HEK293 (cell line): ENCODE results near the gene TPCN2.

ENCODE experiments used
- KLF9 ChIP-seq: fragments of 450-650 bp; formaldehyde crosslinking; IDR thresholded peaks from 2 replicates; pipeline ENCODE4 v1.5.1; 2016; ENCODE audit warnings: missing biosample characterization, missing genetic modification characterization, low read depth
- MYNN ChIP-seq: fragments of 450-650 bp; formaldehyde crosslinking; IDR thresholded peaks from 2 replicates; pipeline ENCODE4 v1.5.1; 2016; ENCODE audit warnings: missing biosample characterization, missing genetic modification characterization, borderline replicate concordance
- YY2 ChIP-seq: fragments of 450-650 bp; formaldehyde crosslinking; IDR thresholded peaks from 2 replicates; pipeline ENCODE4 v1.5.1; 2016; ENCODE audit warnings: missing biosample characterization, missing genetic modification characterization
- ZEB2 ChIP-seq: fragments of 450-650 bp; formaldehyde crosslinking; IDR thresholded peaks from 2 replicates; pipeline ENCODE4 v1.5.1; 2016; ENCODE audit warnings: missing biosample characterization, missing genetic modification characterization
- ZNF274 ChIP-seq, 2 experiments: fragments of 200-500 bp in 1 of 2; fragments of 450-650 bp in 1 of 2; sonication (Bioruptor generic) in 1 of 2; formaldehyde crosslinking in 1 of 2; IDR thresholded peaks; 2 replicates each; pipeline versions ENCODE4 v1.5.1 to v1.6.1; 2014 to 2016; ENCODE audit warnings: borderline replicate concordance in 1 of 2, inconsistent platforms in 1 of 2, low read length in 1 of 2, missing biosample characterization in 1 of 2, missing genetic modification characterization in 1 of 2
- ZNF311 ChIP-seq: fragments of 450-650 bp; formaldehyde crosslinking; IDR thresholded peaks from 2 replicates; pipeline ENCODE4 v1.5.1; 2017; ENCODE audit warnings: missing biosample characterization, missing genetic modification characterization, borderline replicate concordance
- ZNF473 ChIP-seq: fragments of 450-650 bp; formaldehyde crosslinking; IDR thresholded peaks from 2 replicates; pipeline ENCODE4 v1.5.1; 2017; ENCODE audit warnings: missing biosample characterization, missing genetic modification characterization
- ZNF561 ChIP-seq: fragments of 450-650 bp; IDR thresholded peaks from 2 replicates; pipeline ENCODE4 v1.5.1; 2018; ENCODE audit warnings: missing biosample characterization, missing genetic modification characterization, borderline replicate concordance
- TF ChIP-seq, protein P1 (sequence below): fragments of 450-650 bp; formaldehyde crosslinking; IDR thresholded peaks from 2 replicates; pipeline ENCODE4 v1.5.1; 2016; ENCODE audit warnings: missing biosample characterization, missing genetic modification characterization
- TF ChIP-seq, protein P2 (sequence below): fragments of 450-650 bp; formaldehyde crosslinking; IDR thresholded peaks from 2 replicates; pipeline ENCODE4 v1.5.1; 2017; ENCODE audit warnings: missing biosample characterization, missing genetic modification characterization
- TF ChIP-seq, protein P3 (sequence below): fragments of 450-650 bp; formaldehyde crosslinking; IDR thresholded peaks from 2 replicates; pipeline ENCODE4 v1.5.1; 2016; ENCODE audit warnings: missing biosample characterization, missing genetic modification characterization
- TF ChIP-seq, protein P4 (sequence below): sonication (generic); formaldehyde crosslinking; IDR thresholded peaks from 2 replicates; pipeline ENCODE4 v1.8.1; 2022; ENCODE audit warnings: mild to moderate bottlenecking, moderate library complexity, missing genetic modification reagents
- TF ChIP-seq, protein P5 (sequence below): fragments of 450-650 bp; formaldehyde crosslinking; IDR thresholded peaks from 2 replicates; pipeline ENCODE4 v1.5.1; 2016; ENCODE audit warnings: missing biosample characterization, missing genetic modification characterization

DNA sequence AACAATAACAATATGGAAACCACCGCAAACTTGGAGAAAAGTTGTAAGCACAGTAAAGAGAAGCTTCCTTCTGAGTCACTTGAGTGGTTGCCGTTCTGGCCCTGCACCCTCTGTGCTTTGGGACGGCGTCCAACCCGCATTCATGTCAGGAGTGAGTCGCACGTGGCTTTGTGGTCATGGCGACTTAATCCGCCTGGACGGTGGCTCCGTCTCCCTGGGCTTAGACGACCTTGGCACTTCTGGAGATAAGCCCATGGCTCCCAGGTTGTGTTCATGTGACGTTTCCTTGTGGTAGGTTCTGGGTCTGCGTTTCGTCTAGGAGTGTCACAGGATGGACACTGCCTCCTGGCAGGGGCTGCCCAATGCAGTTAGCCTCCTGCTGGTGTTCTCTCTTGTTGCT, 40.5 kb downstream of the TPCN2 start:
- TF ChIP-seq, protein P1, sequence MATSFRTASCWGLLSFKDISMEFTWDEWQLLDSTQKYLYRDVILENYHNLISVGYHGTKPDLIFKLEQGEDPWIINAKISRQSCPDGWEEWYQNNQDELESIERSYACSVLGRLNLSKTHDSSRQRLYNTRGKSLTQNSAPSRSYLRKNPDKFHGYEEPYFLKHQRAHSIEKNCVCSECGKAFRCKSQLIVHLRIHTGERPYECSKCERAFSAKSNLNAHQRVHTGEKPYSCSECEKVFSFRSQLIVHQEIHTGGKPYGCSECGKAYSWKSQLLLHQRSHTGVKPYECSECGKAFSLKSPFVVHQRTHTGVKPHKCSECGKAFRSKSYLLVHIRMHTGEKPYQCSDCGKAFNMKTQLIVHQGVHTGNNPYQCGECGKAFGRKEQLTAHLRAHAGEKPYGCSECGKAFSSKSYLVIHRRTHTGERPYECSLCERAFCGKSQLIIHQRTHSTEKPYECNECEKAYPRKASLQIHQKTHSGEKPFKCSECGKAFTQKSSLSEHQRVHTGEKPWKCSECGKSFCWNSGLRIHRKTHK (tag by site-specific recombination), result no peak
- TF ChIP-seq MYNN (tag by site-specific recombination) (no peak), ZNF473 (tag by site-specific recombination) (no peak), KLF9 (tag by site-specific recombination) (no peak), ZNF561 (tag by site-specific recombination) (no peak), ZNF311 (tag by site-specific recombination) (no peak), ZNF274 (IDR thresholded peaks at IDR 0.05; ENCODE audit: low read length) (no peak), ZNF274 (tag by site-specific recombination; IDR thresholded peaks at IDR 0.05; ENCODE audit: borderline replicate concordance) (no peak), ZEB2 (tag by site-specific recombination) (no peak), YY2 (no peak)
- TF ChIP-seq, protein P2, sequence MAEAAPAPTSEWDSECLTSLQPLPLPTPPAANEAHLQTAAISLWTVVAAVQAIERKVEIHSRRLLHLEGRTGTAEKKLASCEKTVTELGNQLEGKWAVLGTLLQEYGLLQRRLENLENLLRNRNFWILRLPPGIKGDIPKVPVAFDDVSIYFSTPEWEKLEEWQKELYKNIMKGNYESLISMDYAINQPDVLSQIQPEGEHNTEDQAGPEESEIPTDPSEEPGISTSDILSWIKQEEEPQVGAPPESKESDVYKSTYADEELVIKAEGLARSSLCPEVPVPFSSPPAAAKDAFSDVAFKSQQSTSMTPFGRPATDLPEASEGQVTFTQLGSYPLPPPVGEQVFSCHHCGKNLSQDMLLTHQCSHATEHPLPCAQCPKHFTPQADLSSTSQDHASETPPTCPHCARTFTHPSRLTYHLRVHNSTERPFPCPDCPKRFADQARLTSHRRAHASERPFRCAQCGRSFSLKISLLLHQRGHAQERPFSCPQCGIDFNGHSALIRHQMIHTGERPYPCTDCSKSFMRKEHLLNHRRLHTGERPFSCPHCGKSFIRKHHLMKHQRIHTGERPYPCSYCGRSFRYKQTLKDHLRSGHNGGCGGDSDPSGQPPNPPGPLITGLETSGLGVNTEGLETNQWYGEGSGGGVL (tag by site-specific recombination), result no peak
- TF ChIP-seq, protein P3, sequence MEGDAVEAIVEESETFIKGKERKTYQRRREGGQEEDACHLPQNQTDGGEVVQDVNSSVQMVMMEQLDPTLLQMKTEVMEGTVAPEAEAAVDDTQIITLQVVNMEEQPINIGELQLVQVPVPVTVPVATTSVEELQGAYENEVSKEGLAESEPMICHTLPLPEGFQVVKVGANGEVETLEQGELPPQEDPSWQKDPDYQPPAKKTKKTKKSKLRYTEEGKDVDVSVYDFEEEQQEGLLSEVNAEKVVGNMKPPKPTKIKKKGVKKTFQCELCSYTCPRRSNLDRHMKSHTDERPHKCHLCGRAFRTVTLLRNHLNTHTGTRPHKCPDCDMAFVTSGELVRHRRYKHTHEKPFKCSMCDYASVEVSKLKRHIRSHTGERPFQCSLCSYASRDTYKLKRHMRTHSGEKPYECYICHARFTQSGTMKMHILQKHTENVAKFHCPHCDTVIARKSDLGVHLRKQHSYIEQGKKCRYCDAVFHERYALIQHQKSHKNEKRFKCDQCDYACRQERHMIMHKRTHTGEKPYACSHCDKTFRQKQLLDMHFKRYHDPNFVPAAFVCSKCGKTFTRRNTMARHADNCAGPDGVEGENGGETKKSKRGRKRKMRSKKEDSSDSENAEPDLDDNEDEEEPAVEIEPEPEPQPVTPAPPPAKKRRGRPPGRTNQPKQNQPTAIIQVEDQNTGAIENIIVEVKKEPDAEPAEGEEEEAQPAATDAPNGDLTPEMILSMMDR, result no peak
- TF ChIP-seq, protein P4, sequence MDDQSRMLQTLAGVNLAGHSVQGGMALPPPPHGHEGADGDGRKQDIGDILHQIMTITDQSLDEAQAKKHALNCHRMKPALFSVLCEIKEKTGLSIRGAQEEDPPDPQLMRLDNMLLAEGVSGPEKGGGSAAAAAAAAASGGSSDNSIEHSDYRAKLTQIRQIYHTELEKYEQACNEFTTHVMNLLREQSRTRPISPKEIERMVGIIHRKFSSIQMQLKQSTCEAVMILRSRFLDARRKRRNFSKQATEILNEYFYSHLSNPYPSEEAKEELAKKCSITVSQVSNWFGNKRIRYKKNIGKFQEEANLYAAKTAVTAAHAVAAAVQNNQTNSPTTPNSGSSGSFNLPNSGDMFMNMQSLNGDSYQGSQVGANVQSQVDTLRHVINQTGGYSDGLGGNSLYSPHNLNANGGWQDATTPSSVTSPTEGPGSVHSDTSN (CRISPR knock-in tag), result no peak
- TF ChIP-seq, protein P5, sequence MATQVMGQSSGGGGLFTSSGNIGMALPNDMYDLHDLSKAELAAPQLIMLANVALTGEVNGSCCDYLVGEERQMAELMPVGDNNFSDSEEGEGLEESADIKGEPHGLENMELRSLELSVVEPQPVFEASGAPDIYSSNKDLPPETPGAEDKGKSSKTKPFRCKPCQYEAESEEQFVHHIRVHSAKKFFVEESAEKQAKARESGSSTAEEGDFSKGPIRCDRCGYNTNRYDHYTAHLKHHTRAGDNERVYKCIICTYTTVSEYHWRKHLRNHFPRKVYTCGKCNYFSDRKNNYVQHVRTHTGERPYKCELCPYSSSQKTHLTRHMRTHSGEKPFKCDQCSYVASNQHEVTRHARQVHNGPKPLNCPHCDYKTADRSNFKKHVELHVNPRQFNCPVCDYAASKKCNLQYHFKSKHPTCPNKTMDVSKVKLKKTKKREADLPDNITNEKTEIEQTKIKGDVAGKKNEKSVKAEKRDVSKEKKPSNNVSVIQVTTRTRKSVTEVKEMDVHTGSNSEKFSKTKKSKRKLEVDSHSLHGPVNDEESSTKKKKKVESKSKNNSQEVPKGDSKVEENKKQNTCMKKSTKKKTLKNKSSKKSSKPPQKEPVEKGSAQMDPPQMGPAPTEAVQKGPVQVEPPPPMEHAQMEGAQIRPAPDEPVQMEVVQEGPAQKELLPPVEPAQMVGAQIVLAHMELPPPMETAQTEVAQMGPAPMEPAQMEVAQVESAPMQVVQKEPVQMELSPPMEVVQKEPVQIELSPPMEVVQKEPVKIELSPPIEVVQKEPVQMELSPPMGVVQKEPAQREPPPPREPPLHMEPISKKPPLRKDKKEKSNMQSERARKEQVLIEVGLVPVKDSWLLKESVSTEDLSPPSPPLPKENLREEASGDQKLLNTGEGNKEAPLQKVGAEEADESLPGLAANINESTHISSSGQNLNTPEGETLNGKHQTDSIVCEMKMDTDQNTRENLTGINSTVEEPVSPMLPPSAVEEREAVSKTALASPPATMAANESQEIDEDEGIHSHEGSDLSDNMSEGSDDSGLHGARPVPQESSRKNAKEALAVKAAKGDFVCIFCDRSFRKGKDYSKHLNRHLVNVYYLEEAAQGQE (tag by site-specific recombination), result no peak
